ENCODE measurements around the gene CSF1R.

DNA sequence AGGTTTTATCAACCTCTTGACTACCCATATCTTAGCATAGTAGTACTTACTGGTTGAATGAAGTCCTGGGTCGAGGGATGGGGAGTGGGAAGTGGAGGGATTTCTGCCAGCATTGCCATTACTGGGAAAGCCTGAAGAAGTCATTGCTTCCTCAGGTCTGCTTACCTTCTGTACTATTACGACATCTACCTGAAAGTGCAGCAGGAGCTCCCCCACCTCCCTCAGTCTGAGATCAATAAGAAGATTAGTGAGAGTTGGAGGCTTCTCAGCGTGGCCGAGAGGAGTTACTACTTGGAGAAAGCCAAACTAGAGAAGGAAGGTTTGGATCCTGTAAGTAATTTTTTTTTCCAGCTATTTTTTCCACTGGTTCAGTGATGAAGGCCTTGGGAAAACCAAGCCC, 80.0 kb downstream of the CSF1R start:
- TF ChIP-seq, protein P1, sequence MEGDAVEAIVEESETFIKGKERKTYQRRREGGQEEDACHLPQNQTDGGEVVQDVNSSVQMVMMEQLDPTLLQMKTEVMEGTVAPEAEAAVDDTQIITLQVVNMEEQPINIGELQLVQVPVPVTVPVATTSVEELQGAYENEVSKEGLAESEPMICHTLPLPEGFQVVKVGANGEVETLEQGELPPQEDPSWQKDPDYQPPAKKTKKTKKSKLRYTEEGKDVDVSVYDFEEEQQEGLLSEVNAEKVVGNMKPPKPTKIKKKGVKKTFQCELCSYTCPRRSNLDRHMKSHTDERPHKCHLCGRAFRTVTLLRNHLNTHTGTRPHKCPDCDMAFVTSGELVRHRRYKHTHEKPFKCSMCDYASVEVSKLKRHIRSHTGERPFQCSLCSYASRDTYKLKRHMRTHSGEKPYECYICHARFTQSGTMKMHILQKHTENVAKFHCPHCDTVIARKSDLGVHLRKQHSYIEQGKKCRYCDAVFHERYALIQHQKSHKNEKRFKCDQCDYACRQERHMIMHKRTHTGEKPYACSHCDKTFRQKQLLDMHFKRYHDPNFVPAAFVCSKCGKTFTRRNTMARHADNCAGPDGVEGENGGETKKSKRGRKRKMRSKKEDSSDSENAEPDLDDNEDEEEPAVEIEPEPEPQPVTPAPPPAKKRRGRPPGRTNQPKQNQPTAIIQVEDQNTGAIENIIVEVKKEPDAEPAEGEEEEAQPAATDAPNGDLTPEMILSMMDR (conservative IDR thresholded peaks at IDR 0.05; ENCODE audit: low read depth, low read length): no peak
- TF ChIP-seq MXI1 (IDR thresholded peaks at IDR 0.05; ENCODE audit: borderline replicate concordance, low read depth, low read length) (no peak), CHD1 (IDR thresholded peaks at IDR 0.05; ENCODE audit: low read depth, low read length) (no peak), POLR2A (IDR thresholded peaks at IDR 0.05; ENCODE audit: low read depth, low read length) (no peak), MAZ (IDR thresholded peaks at IDR 0.05; ENCODE audit: borderline replicate concordance, low read depth, low read length) (no peak), MAFK (IDR thresholded peaks at IDR 0.05; ENCODE audit: low read depth, low read length) (no peak), RFX5 (IDR thresholded peaks at IDR 0.05; ENCODE audit: low read depth, low read length) (no peak), RAD21 (IDR thresholded peaks at IDR 0.05; ENCODE audit: low read length) (no peak), BHLHE40 (IDR thresholded peaks at IDR 0.05; ENCODE audit: low read depth, low read length) (no peak), RCOR1 (IDR thresholded peaks at IDR 0.05; ENCODE audit: insufficient replicate concordance, low read length) (no peak)
